OCI-LY7 (cell line): ENCODE results near the gene MIS18A. TPM values are rescaled to one million over a fixed set of nuclear protein-coding genes. Genes with fewer than 3 reads are reported as not detected.
A peak's percentile ranks its signal among the peaks of the same experiment; 100 is the strongest.

Experiments
- BruUV-seq: library from RNA; stranded (reverse); fragments of 400-500 nt; replicated peaks from 2 replicates; lab custom pipeline; 2021; lab: Mats Ljungman, UMichigan
- CTCF ChIA-PET: fragments of 300-600 bp; sonication (Branson Sonifier 250); formaldehyde crosslinking; loops from one replicate; lab custom pipeline; 2022; ENCODE audit warnings: antibody characterized with exemption; ENCODE audit not compliant: unreplicated experiment; lab: Charles Lee
- POLR2A ChIA-PET: fragments of 300-600 bp; sonication (Branson Sonifier 250); formaldehyde crosslinking; loops from one replicate; lab custom pipeline; 2022; ENCODE audit warnings: antibody characterized with exemption; lab: Charles Lee
- DNase-seq: peaks from one replicate; pipeline ENCODE4 v3.0.0-alpha.2; 2015; ENCODE audit warnings: low spot score
- H2AFZ ChIP-seq: fragments of 200-600 bp; sonication (generic), shearing (Covaris generic); 2 replicates; pipeline ENCODE4 v1.6.1; 2014; ENCODE audit warnings: mild to moderate bottlenecking, antibody characterized with exemption, low read length, moderate library complexity
- H3K27ac ChIP-seq: fragments of 200-600 bp; sonication (generic); 2 replicates; pipeline ENCODE4 v1.5.1; 2014; ENCODE audit warnings: mixed run types, low read depth, mild to moderate bottlenecking, moderate library complexity, low read length, inconsistent platforms; ENCODE audit not compliant: poor library complexity, severe bottlenecking
- H3K36me3 ChIP-seq: fragments of 200-600 bp; sonication (generic); 2 replicates; pipeline ENCODE4 v1.6.1; 2014; ENCODE audit warnings: mild to moderate bottlenecking, antibody characterized with exemption, low read length, moderate library complexity, mixed read lengths; ENCODE audit not compliant: insufficient read depth
- H3K4me1 ChIP-seq: fragments of 200-600 bp; sonication (generic); 2 replicates; pipeline ENCODE4 v1.5.1; 2014; ENCODE audit warnings: mild to moderate bottlenecking, low read length; ENCODE audit not compliant: insufficient read depth, poor library complexity, severe bottlenecking
- H3K4me2 ChIP-seq: fragments of 200-600 bp; sonication (generic); 2 replicates; pipeline ENCODE4 v1.6.1; 2014; ENCODE audit warnings: mild to moderate bottlenecking, low read length
- H3K4me3 ChIP-seq: fragments of 200-600 bp; sonication (generic); 2 replicates; pipeline ENCODE4 v1.5.1; 2014; ENCODE audit warnings: mild to moderate bottlenecking, low read depth, low read length; ENCODE audit not compliant: poor library complexity, severe bottlenecking
- H3K79me2 ChIP-seq: fragments of 200-600 bp; sonication (generic); 2 replicates; pipeline ENCODE4 v1.6.1; 2016; ENCODE audit warnings: low read depth, mild to moderate bottlenecking, low read length, moderate library complexity, mixed read lengths; ENCODE audit not compliant: insufficient read depth
- H3K9me2 ChIP-seq: fragments of 200-600 bp; sonication (generic); 2 replicates; pipeline ENCODE4 v1.6.1; 2016; ENCODE audit warnings: mild to moderate bottlenecking, low read length, mixed read lengths; ENCODE audit not compliant: insufficient read depth
- H3K9me3 ChIP-seq: fragments of 200-600 bp; sonication (generic); 2 replicates; pipeline ENCODE4 v1.6.1; 2014; ENCODE audit warnings: mild to moderate bottlenecking, mixed run types, low read length, mixed read lengths
- H4K20me1 ChIP-seq: fragments of 200-600 bp; sonication (generic); 2 replicates; pipeline ENCODE4 v1.6.1; 2014; ENCODE audit warnings: mild to moderate bottlenecking, antibody characterized with exemption, low read length, moderate library complexity, mixed read lengths; ENCODE audit not compliant: insufficient read depth
- EZH2phosphoT487 ChIP-seq: fragments of 200-600 bp; sonication (generic); IDR thresholded peaks from 2 replicates; pipeline ENCODE4 v1.6.1; 2018; ENCODE audit warnings: low read depth, borderline replicate concordance, mild to moderate bottlenecking, mixed run types, antibody characterized with exemption, low read length, moderate library complexity, mixed read lengths
- intact Hi-C: fragments of 100-400 bp; cut with micrococcal nuclease; formaldehyde crosslinking; loops from one replicate; pipeline ENCODE4 v1.10.0; 2022; ENCODE audit not compliant: unreplicated experiment
- total RNA-seq, 2 experiments: library from RNA; depleted of rRNA in 1 of 2; stranded (reverse); fragments of >200 nt in 1 of 2; shearing (Covaris generic) in 1 of 2; gene quantifications; 2 replicates each; pipeline ENCODE4 v1.2.3, GENCODE V29; 2014 to 2022
- TF ChIP-seq, protein P1 (sequence below): fragments of 200-600 bp; sonication (generic); conservative IDR thresholded peaks from 2 replicates; pipeline ENCODE4 v1.5.1; 2014; ENCODE audit warnings: mild to moderate bottlenecking, antibody characterized with exemption, low read length, moderate library complexity, mixed read lengths

MIS18A gene
- total RNA-seq, 2 experiments from 2014 or later = 25.2 to 53.0 TPM

DNA sequence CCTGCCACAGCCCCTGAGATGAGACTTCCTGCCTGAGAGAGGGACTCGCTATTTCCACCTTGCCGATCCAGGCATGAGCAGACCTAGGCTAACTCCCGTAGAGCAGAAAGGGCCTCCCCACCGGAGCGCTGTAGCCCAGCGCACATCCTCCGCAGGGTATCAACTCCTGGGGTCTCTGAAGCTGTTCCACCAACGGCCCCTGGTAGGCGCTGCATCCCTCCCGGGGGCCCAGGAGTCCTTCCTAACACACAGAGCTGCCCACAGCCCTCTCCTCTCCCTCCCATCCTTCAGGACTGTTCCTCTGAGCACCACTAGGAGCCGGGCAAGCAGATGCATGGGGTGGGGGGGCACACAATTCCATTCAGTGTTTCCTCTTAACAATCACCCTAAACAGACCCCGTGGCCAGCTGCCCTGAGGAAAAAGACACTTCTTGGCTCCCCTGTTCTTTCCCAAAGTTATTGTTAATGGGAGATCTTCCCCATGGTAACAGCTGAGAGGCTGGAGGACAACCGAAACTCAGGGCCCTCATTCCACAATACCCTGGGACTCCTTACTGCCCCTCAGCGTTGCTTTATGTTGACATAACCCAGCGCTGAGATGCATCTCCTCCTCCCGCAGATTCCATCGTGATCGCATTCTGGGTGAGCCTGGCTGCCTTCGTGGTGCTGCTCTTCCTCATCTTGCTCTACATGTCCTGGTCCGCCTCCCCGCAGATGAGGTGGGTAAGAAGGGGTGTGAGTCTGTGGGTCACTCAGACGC, 27.4 kb upstream of the MIS18A start:
- Histone ChIP-seq H3K4me1 (no peaks in the 10 kb centered on the region), H3K79me2 (no peaks in the 10 kb centered on the region), H4K20me1 (no peaks in the 10 kb centered on the region), H2AFZ (no peak overlapping the region), H3K9me2 (no peaks in the 10 kb centered on the region), H3K9me3 (no peaks in the 10 kb centered on the region), H3K4me2 (no peak overlapping the region), H3K27ac (no peak overlapping the region), H3K36me3 (peaks cover 40% of the 10 kb centered on the region), H3K4me3 (no peak overlapping the region)
- ChIA-PET CTCF (no interaction called here), POLR2A (no interaction called here)
- BruUV-seq = no TSS peak
- TF ChIP-seq EZH2phosphoT487 = no peak
- TF ChIP-seq, protein P1, sequence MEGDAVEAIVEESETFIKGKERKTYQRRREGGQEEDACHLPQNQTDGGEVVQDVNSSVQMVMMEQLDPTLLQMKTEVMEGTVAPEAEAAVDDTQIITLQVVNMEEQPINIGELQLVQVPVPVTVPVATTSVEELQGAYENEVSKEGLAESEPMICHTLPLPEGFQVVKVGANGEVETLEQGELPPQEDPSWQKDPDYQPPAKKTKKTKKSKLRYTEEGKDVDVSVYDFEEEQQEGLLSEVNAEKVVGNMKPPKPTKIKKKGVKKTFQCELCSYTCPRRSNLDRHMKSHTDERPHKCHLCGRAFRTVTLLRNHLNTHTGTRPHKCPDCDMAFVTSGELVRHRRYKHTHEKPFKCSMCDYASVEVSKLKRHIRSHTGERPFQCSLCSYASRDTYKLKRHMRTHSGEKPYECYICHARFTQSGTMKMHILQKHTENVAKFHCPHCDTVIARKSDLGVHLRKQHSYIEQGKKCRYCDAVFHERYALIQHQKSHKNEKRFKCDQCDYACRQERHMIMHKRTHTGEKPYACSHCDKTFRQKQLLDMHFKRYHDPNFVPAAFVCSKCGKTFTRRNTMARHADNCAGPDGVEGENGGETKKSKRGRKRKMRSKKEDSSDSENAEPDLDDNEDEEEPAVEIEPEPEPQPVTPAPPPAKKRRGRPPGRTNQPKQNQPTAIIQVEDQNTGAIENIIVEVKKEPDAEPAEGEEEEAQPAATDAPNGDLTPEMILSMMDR = peak; percentile 33; the same call in 1 of the 2 replicates
- intact Hi-C loops = no loop called here
- DNase-seq = no peak

DNA sequence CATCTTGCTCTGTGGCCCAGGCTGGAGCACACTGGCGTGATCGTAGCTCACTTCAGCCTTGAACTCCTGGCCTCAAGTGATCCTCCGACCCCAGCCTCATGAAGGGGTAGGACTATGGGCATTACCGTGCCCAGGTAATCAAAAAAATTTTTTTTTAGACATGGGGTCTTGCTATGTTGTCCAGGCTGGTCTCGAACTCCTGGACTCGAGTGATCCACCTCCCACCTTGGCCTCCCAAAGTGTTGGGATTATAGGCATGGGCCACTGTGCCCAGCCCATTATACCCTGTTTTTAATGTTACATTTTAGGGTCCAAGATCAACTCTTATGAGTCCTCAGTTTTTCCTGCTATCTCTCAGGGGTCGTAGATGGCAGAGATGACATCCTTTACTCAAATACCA, 26.1 kb upstream of the MIS18A start:
- Histone ChIP-seq H3K4me3 (no peak overlapping the region), H3K9me3 (no peaks in the 10 kb centered on the region), H3K27ac (no peak overlapping the region), H4K20me1 (no peaks in the 10 kb centered on the region), H3K4me1 (no peaks in the 10 kb centered on the region), H3K79me2 (no peaks in the 10 kb centered on the region), H3K4me2 (no peak overlapping the region), H2AFZ (no peak overlapping the region), H3K9me2 (no peaks in the 10 kb centered on the region), H3K36me3 (peaks cover 42% of the 10 kb centered on the region; the same call in 1 of the 2 replicates)
- no peak for DNase-seq
- POLR2A ChIA-PET = no interaction called here
- intact Hi-C loops = no loop called here
- TF ChIP-seq, protein P1 = no peak
- no peak for TF ChIP-seq EZH2phosphoT487
- CTCF ChIA-PET = no interaction called here
- BruUV-seq = no TSS peak

DNA sequence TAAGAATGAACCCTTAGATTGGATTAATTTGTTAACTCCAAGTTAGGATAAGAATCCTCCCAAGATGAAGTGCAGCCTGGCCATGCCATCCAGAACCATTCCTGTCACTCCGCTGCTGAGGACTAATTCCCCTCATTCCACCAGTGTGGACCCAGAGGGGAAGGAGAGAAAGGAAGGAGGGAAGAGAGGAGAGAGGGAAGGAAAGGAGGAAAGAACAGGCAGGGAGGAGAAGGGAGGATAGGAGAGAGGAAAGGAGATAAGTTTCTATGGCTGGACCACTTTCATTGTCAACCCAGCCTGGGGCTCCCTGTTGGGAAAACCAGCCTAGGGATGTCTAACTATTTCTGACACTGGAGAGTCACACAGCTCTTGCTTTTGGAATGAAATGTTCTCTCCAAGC, 24.5 kb upstream of the MIS18A start:
- no peaks in the 10 kb centered on the region for H3K79me2 ChIP-seq
- H3K4me2 ChIP-seq = no peak overlapping the region
- CTCF ChIA-PET = no interaction called here
- no peaks in the 10 kb centered on the region for H3K4me1 ChIP-seq
- no peak overlapping the region for H2AFZ ChIP-seq
- no peak for TF ChIP-seq EZH2phosphoT487
- TF ChIP-seq, protein P1 = no peak
- H3K4me3 ChIP-seq = no peak overlapping the region
- DNase-seq = no peak
- H3K27ac ChIP-seq = no peak overlapping the region
- H3K9me2 ChIP-seq = no peaks in the 10 kb centered on the region
- peaks cover 37% of the 10 kb centered on the region; the same call in 1 of the 2 replicates for H3K36me3 ChIP-seq
- H3K9me3 ChIP-seq = no peaks in the 10 kb centered on the region
- H4K20me1 ChIP-seq = no peaks in the 10 kb centered on the region
- intact Hi-C loops = no loop called here
- POLR2A ChIA-PET = no interaction called here
- no TSS peak for BruUV-seq
